HCT116 (cell line): Measurements from ENCODE around the gene TMEM94. TPM values are rescaled to one million over a fixed set of nuclear protein-coding genes. Genes with fewer than 3 reads are reported as not detected.

ENCODE experiments used
- ATAC-seq: fragments of 200-7000 bp; cut with Tn5 transposase; 2 replicates; pipeline ENCODE4 v1.9.1; 2020; ENCODE audit warnings: mild to moderate bottlenecking, moderate library complexity
- BruUV-seq: library from RNA; stranded (reverse); fragments of 400-500 nt; replicated peaks from 2 replicates; lab custom pipeline; 2021; lab: Mats Ljungman, UMichigan
- CTCF ChIA-PET: fragments of 300-600 bp; sonication (Branson Sonifier 250); formaldehyde crosslinking; loops from one replicate; lab custom pipeline; 2021; ENCODE audit warnings: antibody characterized with exemption; lab: Charles Lee
- POLR2A ChIA-PET: fragments of 300-600, 350-600 bp; sonication (Branson Sonifier 250); formaldehyde crosslinking; loops from one replicate; lab custom pipeline; 2021; ENCODE audit warnings: antibody characterized with exemption; lab: Charles Lee
- RAD21 ChIA-PET, 2 experiments: fragments of 300-600 bp; sonication (Branson Sonifier 250); formaldehyde crosslinking; loops; one replicate each; lab custom pipeline; 2023; ENCODE audit warnings: low total read pairs in 2 of 2; ENCODE audit not compliant: uncharacterized antibody in 2 of 2, unreplicated experiment in 2 of 2, low non-redundant PET in 1 of 2; lab: Charles Lee
- DNase-seq: peaks from one replicate; pipeline ENCODE4 v3.0.0-alpha.2; 2010; ENCODE audit warnings: low read depth, low spot score
- H2AFZ ChIP-seq: fragments of 200-600 bp; shearing (Covaris generic), sonication (generic); 2 replicates; pipeline ENCODE4 v1.6.1; 2017; ENCODE audit warnings: low read depth, mixed run types, mixed read lengths, antibody characterized with exemption, low read length; ENCODE audit not compliant: poor library complexity, severe bottlenecking
- H3K27ac ChIP-seq: 2 replicates; pipeline ENCODE4 v1.5.1; 2012; ENCODE audit warnings: low read depth, low read length
- H3K27me3 ChIP-seq: fragments of 200-600 bp; sonication (generic); 2 replicates; pipeline ENCODE4 v1.6.1; 2016; ENCODE audit warnings: mixed run types, low read length, mixed read lengths; ENCODE audit not compliant: insufficient read depth
- H3K36me3 ChIP-seq, 2 experiments: fragments of 200-500 bp in 1 of 2; fragments of 200-600 bp in 1 of 2; sonication (Bioruptor generic) in 1 of 2; sonication (generic) in 1 of 2; 2 replicates each; pipeline versions ENCODE4 v1.5.1 to v1.6.1; 2014 to 2016; ENCODE audit warnings: low read length in 2 of 2, inconsistent platforms in 1 of 2, mixed read lengths in 1 of 2, mixed run types in 1 of 2; ENCODE audit not compliant: insufficient read depth in 2 of 2, control insufficient read depth in 1 of 2
- H3K4me1 ChIP-seq, 2 experiments: fragments of 200-600 bp in 1 of 2; sonication (generic) in 1 of 2; 2 replicates each; pipeline versions ENCODE4 v1.5.1 to v1.6.1; 2012 to 2017; ENCODE audit warnings: low read length in 2 of 2, inconsistent platforms in 1 of 2, mild to moderate bottlenecking in 1 of 2, mixed read lengths in 1 of 2, mixed run types in 1 of 2, moderate library complexity in 1 of 2; ENCODE audit not compliant: insufficient read depth in 2 of 2, control insufficient read depth in 1 of 2
- H3K4me2 ChIP-seq: fragments of 200-600 bp; sonication (generic); 2 replicates; pipeline ENCODE4 v1.6.1; 2017; ENCODE audit warnings: mixed run types, low read length, mixed read lengths
- H3K4me3 ChIP-seq, 2 experiments: fragments of 200-600 bp in 1 of 2; sonication (generic) in 1 of 2; replicated peaks in 1 of 2; 2 replicates each; pipeline ENCODE4 v1.5.1; 2011 to 2016; ENCODE audit warnings: low read length in 2 of 2, control low read depth in 1 of 2, low read depth in 1 of 2, mild to moderate bottlenecking in 1 of 2, mixed read lengths in 1 of 2, mixed run types in 1 of 2
- H3K79me2 ChIP-seq: fragments of 200-600 bp; sonication (generic); 2 replicates; pipeline ENCODE4 v1.6.1; 2017; ENCODE audit warnings: mild to moderate bottlenecking, mixed run types, low read length, moderate library complexity, mixed read lengths; ENCODE audit not compliant: insufficient read depth
- H3K9ac ChIP-seq: fragments of 200-600 bp; sonication (generic); 2 replicates; pipeline ENCODE4 v1.6.1; 2016; ENCODE audit warnings: low read length, mixed read lengths
- H3K9me2 ChIP-seq: fragments of 200-600 bp; sonication (generic), shearing (Covaris generic); 2 replicates; pipeline ENCODE4 v1.6.1; 2017; ENCODE audit warnings: mixed run types, mild to moderate bottlenecking, moderate library complexity; ENCODE audit not compliant: insufficient read depth
- H3K9me3 ChIP-seq, 2 experiments: fragments of 200-500 bp in 1 of 2; fragments of 200-600 bp in 1 of 2; sonication (Bioruptor generic) in 1 of 2; sonication (generic) in 1 of 2; 2 replicates each; pipeline ENCODE4 v1.6.1; 2014 to 2017; ENCODE audit warnings: low read length in 2 of 2, mixed read lengths in 2 of 2, inconsistent platforms in 1 of 2, low read depth in 1 of 2, mild to moderate bottlenecking in 1 of 2, mixed run types in 1 of 2, moderate library complexity in 1 of 2; ENCODE audit not compliant: control insufficient read depth in 1 of 2, insufficient read depth in 1 of 2
- H4K20me1 ChIP-seq: fragments of 200-600 bp; sonication (generic), shearing (Covaris generic); 2 replicates; pipeline ENCODE4 v1.6.1; 2017; ENCODE audit warnings: mixed run types, mild to moderate bottlenecking, moderate library complexity; ENCODE audit not compliant: insufficient read depth
- CEBPB ChIP-seq: IDR thresholded peaks from 2 replicates; pipeline ENCODE4 v1.6.1; 2012; ENCODE audit warnings: low read depth
- FOSL1 ChIP-seq: IDR thresholded peaks from 2 replicates; pipeline ENCODE4 v1.6.1; 2012; ENCODE audit warnings: low read depth
- POLR2AphosphoS5 ChIP-seq: IDR thresholded peaks from 2 replicates; pipeline ENCODE4 v1.6.1; 2011; ENCODE audit warnings: mild to moderate bottlenecking, low read depth, low read length, moderate library complexity
- intact Hi-C: fragments of 100-400 bp; cut with micrococcal nuclease; formaldehyde crosslinking; loops from 2 replicates; pipeline ENCODE4 v1.10.0; 2022
- total RNA-seq: library from RNA; stranded (reverse); gene quantifications from one replicate; pipeline ENCODE4 v1.2.1, GENCODE V29; 2021; ENCODE audit not compliant: unreplicated experiment
- TF ChIP-seq, protein P1 (sequence below): IDR thresholded peaks from 2 replicates; pipeline ENCODE4 v1.6.1; 2012; ENCODE audit warnings: low read depth
- TF ChIP-seq, protein P2 (sequence below): IDR thresholded peaks from 2 replicates; pipeline ENCODE4 v1.6.1; 2012

The TMEM94 gene
- total RNA-seq, 1 experiment from 2014 or later: 75.4 TPM

DNA sequence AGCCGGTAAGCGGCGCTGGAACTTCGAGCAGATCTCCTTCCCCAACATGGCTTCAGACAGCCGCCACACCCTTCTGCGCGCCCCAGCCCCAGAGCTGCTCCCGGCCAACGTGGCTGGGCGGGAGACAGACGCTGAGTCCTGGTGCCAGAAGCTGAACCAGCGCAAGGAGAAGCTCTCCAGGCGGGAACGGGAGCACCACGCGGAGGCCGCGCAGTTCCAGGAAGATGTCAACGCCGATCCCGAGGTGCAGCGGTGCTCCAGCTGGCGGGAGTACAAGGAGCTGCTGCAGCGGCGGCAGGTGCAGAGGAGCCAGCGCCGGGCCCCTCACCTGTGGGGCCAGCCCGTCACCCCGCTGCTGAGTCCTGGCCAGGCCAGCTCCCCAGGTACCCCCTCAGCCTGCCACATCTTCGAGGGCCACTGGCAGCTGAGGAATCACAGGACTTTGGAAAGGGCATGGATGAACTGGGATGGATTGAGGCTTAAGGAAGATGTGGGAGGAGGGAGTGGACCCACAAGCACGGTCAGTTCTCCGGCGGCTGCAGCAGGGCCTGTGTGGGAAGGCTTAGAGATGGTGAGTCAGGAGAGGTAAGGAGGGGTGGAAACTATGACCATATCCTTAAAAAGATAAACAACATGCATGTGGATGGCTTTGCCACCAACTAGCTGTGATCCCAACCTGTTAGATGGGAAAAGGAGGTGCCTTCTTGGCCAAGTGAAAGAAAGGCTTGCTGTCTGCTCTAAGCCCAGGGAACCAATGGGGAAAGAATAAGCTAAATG lies 65.7 kb downstream of the TMEM94 start:
- ChIA-PET RAD21 (no interaction called here), POLR2A (no interaction called here), CTCF (no interaction called here)
- peaks cover 16 to 41% of the 10 kb centered on the region in 2 experiments for H3K4me1 ChIP-seq
- no peaks in the 10 kb centered on the region for H3K27me3 ChIP-seq
- peaks cover 37% of the 10 kb centered on the region for H3K79me2 ChIP-seq
- H4K20me1 ChIP-seq: no peaks in the 10 kb centered on the region
- no peaks in the 10 kb centered on the region for H3K9me3 ChIP-seq
- no peak overlapping the region for H3K4me3 ChIP-seq
- no peaks in the 10 kb centered on the region for H3K9me2 ChIP-seq
- no peak overlapping the region for H3K4me2 ChIP-seq
- DNase-seq (no peak), ATAC-seq (no peak)
- TF ChIP-seq, protein P1, sequence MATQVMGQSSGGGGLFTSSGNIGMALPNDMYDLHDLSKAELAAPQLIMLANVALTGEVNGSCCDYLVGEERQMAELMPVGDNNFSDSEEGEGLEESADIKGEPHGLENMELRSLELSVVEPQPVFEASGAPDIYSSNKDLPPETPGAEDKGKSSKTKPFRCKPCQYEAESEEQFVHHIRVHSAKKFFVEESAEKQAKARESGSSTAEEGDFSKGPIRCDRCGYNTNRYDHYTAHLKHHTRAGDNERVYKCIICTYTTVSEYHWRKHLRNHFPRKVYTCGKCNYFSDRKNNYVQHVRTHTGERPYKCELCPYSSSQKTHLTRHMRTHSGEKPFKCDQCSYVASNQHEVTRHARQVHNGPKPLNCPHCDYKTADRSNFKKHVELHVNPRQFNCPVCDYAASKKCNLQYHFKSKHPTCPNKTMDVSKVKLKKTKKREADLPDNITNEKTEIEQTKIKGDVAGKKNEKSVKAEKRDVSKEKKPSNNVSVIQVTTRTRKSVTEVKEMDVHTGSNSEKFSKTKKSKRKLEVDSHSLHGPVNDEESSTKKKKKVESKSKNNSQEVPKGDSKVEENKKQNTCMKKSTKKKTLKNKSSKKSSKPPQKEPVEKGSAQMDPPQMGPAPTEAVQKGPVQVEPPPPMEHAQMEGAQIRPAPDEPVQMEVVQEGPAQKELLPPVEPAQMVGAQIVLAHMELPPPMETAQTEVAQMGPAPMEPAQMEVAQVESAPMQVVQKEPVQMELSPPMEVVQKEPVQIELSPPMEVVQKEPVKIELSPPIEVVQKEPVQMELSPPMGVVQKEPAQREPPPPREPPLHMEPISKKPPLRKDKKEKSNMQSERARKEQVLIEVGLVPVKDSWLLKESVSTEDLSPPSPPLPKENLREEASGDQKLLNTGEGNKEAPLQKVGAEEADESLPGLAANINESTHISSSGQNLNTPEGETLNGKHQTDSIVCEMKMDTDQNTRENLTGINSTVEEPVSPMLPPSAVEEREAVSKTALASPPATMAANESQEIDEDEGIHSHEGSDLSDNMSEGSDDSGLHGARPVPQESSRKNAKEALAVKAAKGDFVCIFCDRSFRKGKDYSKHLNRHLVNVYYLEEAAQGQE: no peak
- peak overlapping the region; percentile 11; the same call in 1 of the 2 replicates for H3K27ac ChIP-seq
- intact Hi-C loops: no loop called here
- BruUV-seq: no TSS peak
- no peak overlapping the region for H3K9ac ChIP-seq
- no peak overlapping the region for H2AFZ ChIP-seq
- H3K36me3 ChIP-seq: peaks cover 16 to 42% of the 10 kb centered on the region in 2 experiments

DNA sequence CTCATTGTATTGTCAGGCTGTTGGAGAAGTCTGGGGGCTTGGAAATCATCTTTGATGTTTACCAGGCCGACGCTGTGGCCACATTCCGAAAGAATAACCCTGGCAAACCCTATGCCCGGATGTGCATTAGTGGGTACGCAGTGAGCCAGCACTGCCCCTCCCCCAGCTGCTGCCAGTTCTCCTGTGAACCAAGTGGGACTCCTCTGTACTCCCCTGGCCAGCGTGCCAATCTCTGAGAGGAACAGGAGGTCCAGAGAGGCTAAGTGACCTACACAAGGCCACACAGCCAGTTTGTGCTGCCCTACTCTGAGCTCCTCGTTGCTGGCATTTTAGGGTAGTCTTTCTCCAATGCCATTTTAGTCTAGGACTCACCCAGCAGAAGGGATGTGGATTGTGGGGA lies 67.2 kb downstream of the TMEM94 start:
- BruUV-seq: no TSS peak
- POLR2A ChIA-PET: no interaction called here
- H3K9ac ChIP-seq: 0 out of 2 replicates have a peak overlapping the region, but pooled peaks have one; percentile 95
- CTCF ChIA-PET: interaction anchor here (2.2 kb wide), 1 partner anchor 7 kb away, joined by 39 read pairs; the partner anchor contains the start of gene TSEN54
- peaks cover 37% of the 10 kb centered on the region for H3K79me2 ChIP-seq
- DNase-seq (no peak), ATAC-seq (no peak)
- peaks cover 14 to 30% of the 10 kb centered on the region in 2 experiments for H3K36me3 ChIP-seq
- intact Hi-C loops: no loop called here
- no peak overlapping the region for H2AFZ ChIP-seq
- H3K9me3 ChIP-seq: no peaks in the 10 kb centered on the region
- peak; percentile 36; the same call in 1 of the 2 replicates for TF ChIP-seq POLR2AphosphoS5
- TF ChIP-seq FOSL1: no peak
- no peak for TF ChIP-seq CEBPB
- TF ChIP-seq, protein P2, sequence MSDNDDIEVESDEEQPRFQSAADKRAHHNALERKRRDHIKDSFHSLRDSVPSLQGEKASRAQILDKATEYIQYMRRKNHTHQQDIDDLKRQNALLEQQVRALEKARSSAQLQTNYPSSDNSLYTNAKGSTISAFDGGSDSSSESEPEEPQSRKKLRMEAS: no peak
- no peaks in the 10 kb centered on the region for H3K9me2 ChIP-seq
- no peaks in the 10 kb centered on the region for H3K27me3 ChIP-seq
- H3K4me1 ChIP-seq: peaks cover 16 to 31% of the 10 kb centered on the region in 2 experiments
- peak overlapping the region; percentile 98 for H3K27ac ChIP-seq
- RAD21 ChIA-PET: no interaction called here
- no peak overlapping the region for H3K4me3 ChIP-seq
- H4K20me1 ChIP-seq: no peaks in the 10 kb centered on the region
- peak overlapping the region; percentile 98 for H3K4me2 ChIP-seq
